ENCODE results near the gene SREBF1. TPM values are rescaled to one million over a fixed set of nuclear protein-coding genes. Genes with fewer than 3 reads are reported as not detected.

Gene SREBF1
- total RNA-seq, 1 donor from 2014 or later, result 81.2 TPM

DNA sequence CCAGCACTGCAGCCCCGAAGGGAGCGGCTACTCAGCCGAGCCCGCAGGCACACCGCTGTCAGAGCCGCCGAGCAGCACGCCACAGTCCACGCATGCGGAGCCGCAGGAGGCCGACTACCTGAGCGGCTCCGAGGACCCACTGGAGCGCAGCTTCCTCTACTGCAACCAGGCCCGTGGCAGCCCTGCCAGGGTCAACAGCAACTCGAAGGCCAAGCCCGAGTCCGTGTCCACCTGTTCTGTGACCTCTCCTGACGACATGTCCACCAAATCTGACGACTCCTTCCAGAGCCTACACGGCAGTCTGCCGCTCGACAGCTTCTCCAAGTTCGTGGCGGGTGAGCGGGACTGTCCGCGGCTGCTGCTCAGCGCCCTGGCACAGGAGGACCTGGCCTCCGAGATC, 42.4 kb downstream of the SREBF1 start:
- H3K36me3 Mint-ChIP-seq, result peaks cover 5% of the 10 kb centered on the region
- peaks cover 41% of the 10 kb centered on the region for H3K4me1 Mint-ChIP-seq (ENCODE audit: unreplicated experiment)
- TF ChIP-seq CTCF (conservative IDR thresholded peaks at IDR 0.05), result no peak
- DNase-seq (ENCODE audit: extremely low spot score, unreplicated experiment), result no peak
- H3K4me3 Mint-ChIP-seq, result no peak overlapping the region
- H3K27me3 Mint-ChIP-seq, result no peaks in the 10 kb centered on the region
- H3K27ac Mint-ChIP-seq, result no peak overlapping the region
- no peaks in the 10 kb centered on the region for H3K9me3 Mint-ChIP-seq

GRCh38 chr17:17793378-17794214, 43.2 kb downstream of the SREBF1 start:
- peaks cover 5% of the 10 kb centered on the region for H3K36me3 Mint-ChIP-seq
- no peak overlapping the region for H3K27ac Mint-ChIP-seq
- peak overlapping the region; percentile 25 for H3K4me3 Mint-ChIP-seq
- H3K9me3 Mint-ChIP-seq, result no peaks in the 10 kb centered on the region
- DNase-seq (ENCODE audit: extremely low spot score, unreplicated experiment), result no peak
- H3K27me3 Mint-ChIP-seq, result no peaks in the 10 kb centered on the region
- H3K4me1 Mint-ChIP-seq (ENCODE audit: unreplicated experiment), result peaks cover 48% of the 10 kb centered on the region
- no peak for TF ChIP-seq CTCF (conservative IDR thresholded peaks at IDR 0.05)

GRCh38 chr17:17792551-17793377, 44.0 kb downstream of the SREBF1 start:
- no peak for DNase-seq (ENCODE audit: extremely low spot score, unreplicated experiment)
- no peaks in the 10 kb centered on the region for H3K27me3 Mint-ChIP-seq
- peaks cover 53% of the 10 kb centered on the region for H3K4me1 Mint-ChIP-seq (ENCODE audit: unreplicated experiment)
- peak overlapping the region; percentile 85 for H3K27ac Mint-ChIP-seq
- H3K4me3 Mint-ChIP-seq, result no peak overlapping the region
- TF ChIP-seq CTCF (conservative IDR thresholded peaks at IDR 0.05), result no peak
- peaks cover 5% of the 10 kb centered on the region for H3K36me3 Mint-ChIP-seq
- no peaks in the 10 kb centered on the region for H3K9me3 Mint-ChIP-seq

DNA sequence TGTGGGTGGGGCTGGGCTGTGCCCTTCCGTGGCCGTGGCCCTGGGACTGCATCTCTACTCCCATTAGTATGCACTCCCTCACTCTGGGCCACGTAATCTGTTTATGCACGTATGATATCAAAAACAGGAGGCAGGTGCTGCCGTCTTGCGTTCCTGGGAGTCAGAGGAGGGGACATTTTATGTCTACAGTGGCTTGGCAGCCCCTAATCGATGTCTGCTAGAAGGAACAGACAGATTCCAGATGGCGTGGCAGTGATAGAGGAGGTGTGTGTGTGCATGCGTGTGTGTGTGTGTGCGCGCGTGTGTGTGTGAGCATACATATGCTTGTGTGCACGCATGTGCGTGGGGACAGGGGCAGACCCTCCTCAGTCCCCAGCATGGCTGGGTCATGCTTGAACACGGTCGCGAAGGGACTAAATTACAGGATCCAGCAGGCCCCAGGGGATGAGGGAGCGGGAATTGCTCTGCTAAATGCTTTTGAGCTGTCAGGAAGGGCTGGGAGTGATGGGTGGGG, 44.7 kb downstream of the SREBF1 start:
- no peak for TF ChIP-seq CTCF (conservative IDR thresholded peaks at IDR 0.05)
- Mint-ChIP-seq H3K27ac (peak overlapping the region; percentile 85), H3K4me3 (peak overlapping the region; percentile 71), H3K9me3 (no peaks in the 10 kb centered on the region), H3K36me3 (peaks cover 5% of the 10 kb centered on the region), H3K4me1 (ENCODE audit: unreplicated experiment) (peaks cover 55% of the 10 kb centered on the region), H3K27me3 (no peaks in the 10 kb centered on the region)
- no peak for DNase-seq (ENCODE audit: extremely low spot score, unreplicated experiment)

- peak overlapping the region; percentile 57 for H3K4me3 Mint-ChIP-seq
- TF ChIP-seq CTCF (conservative IDR thresholded peaks at IDR 0.05), result no peak
- H3K27ac Mint-ChIP-seq, result peak overlapping the region; percentile 80
- no peak for DNase-seq (ENCODE audit: extremely low spot score, unreplicated experiment)
- no peaks in the 10 kb centered on the region for H3K9me3 Mint-ChIP-seq
- no peaks in the 10 kb centered on the region for H3K27me3 Mint-ChIP-seq
- peaks cover 63% of the 10 kb centered on the region for H3K4me1 Mint-ChIP-seq (ENCODE audit: unreplicated experiment)
- peaks cover 5% of the 10 kb centered on the region for H3K36me3 Mint-ChIP-seq
These were observed 45.9 kb downstream of the SREBF1 start for GRCh38 chr17:17790637-17791464.
